Measurements from ENCODE around the gene AUH.

Gene AUH

GRCh38 chr9:91289244-91289643 is 72.5 kb downstream of the AUH start:
- no peaks in the 10 kb centered on the region for H3K9me3 ChIP-seq (ENCODE audit: control insufficient read depth in 5 of 5, low read length in 5 of 5)
- H3K4me1 ChIP-seq (ENCODE audit: control insufficient read depth in 5 of 5, insufficient read depth in 5 of 5, low read length in 5 of 5) = peaks cover 0 to 14% (median 3%) of the 10 kb centered on the region in 5 donors
- no peak overlapping the region for H3K4me3 ChIP-seq (ENCODE audit: low read depth in 1 of 5, low read length in 5 of 5)
- H3K9ac ChIP-seq (ENCODE audit: low read length in 5 of 5) = no peak overlapping the region
- peaks cover 6 to 18% (median 13%) of the 10 kb centered on the region in 5 donors for H3K36me3 ChIP-seq (ENCODE audit: control insufficient read depth in 5 of 5, insufficient read depth in 5 of 5, low read length in 5 of 5)
- H3K27ac ChIP-seq (ENCODE audit: low read depth, low read length) = no peak overlapping the region
- H3K27me3 ChIP-seq (ENCODE audit: control insufficient read depth in 5 of 5, insufficient read depth in 4 of 5, low read length in 5 of 5) = no peaks in the 10 kb centered on the region

GRCh38 chr9:91285729-91286353 is 75.9 kb downstream of the AUH start:
- peaks cover 0 to 2% (median 0%) of the 10 kb centered on the region in 5 donors for H3K36me3 ChIP-seq (ENCODE audit: control insufficient read depth in 5 of 5, insufficient read depth in 5 of 5, low read length in 5 of 5)
- no peak overlapping the region for H3K4me3 ChIP-seq (ENCODE audit: low read depth in 1 of 5, low read length in 5 of 5)
- no peak overlapping the region for H3K27ac ChIP-seq (ENCODE audit: low read depth, low read length)
- H3K4me1 ChIP-seq (ENCODE audit: control insufficient read depth in 5 of 5, insufficient read depth in 5 of 5, low read length in 5 of 5) = peaks cover 0 to 3% (median 0%) of the 10 kb centered on the region in 5 donors
- peak overlapping the region in 1 of 5 donors; percentile 42 for H3K9ac ChIP-seq (ENCODE audit: low read length in 5 of 5)
- no peaks in the 10 kb centered on the region for H3K9me3 ChIP-seq (ENCODE audit: control insufficient read depth in 5 of 5, low read length in 5 of 5)
- no peaks in the 10 kb centered on the region for H3K27me3 ChIP-seq (ENCODE audit: control insufficient read depth in 5 of 5, insufficient read depth in 4 of 5, low read length in 5 of 5)

GRCh38 chr9:91282292-91282691 is 79.4 kb downstream of the AUH start:
- Histone ChIP-seq H3K9me3 (ENCODE audit: control insufficient read depth in 5 of 5, low read length in 5 of 5) (no peaks in the 10 kb centered on the region), H3K27me3 (ENCODE audit: control insufficient read depth in 5 of 5, insufficient read depth in 4 of 5, low read length in 5 of 5) (no peaks in the 10 kb centered on the region), H3K4me1 (ENCODE audit: control insufficient read depth in 5 of 5, insufficient read depth in 5 of 5, low read length in 5 of 5) (peaks cover 0 to 3% (median 0%) of the 10 kb centered on the region in 5 donors), H3K27ac (ENCODE audit: low read depth, low read length) (no peak overlapping the region), H3K4me3 (ENCODE audit: low read depth in 1 of 5, low read length in 5 of 5) (no peak overlapping the region), H3K9ac (ENCODE audit: low read length in 5 of 5) (no peak overlapping the region), H3K36me3 (ENCODE audit: control insufficient read depth in 5 of 5, insufficient read depth in 5 of 5, low read length in 5 of 5) (peaks cover 0 to 3% (median 0%) of the 10 kb centered on the region in 5 donors)

- H3K9me3 ChIP-seq (ENCODE audit: control insufficient read depth in 5 of 5, low read length in 5 of 5) = no peaks in the 10 kb centered on the region
- no peak overlapping the region for H3K9ac ChIP-seq (ENCODE audit: low read length in 5 of 5)
- H3K27ac ChIP-seq (ENCODE audit: low read depth, low read length) = no peak overlapping the region
- H3K4me1 ChIP-seq (ENCODE audit: control insufficient read depth in 5 of 5, insufficient read depth in 5 of 5, low read length in 5 of 5) = no peaks in the 10 kb centered on the region
- H3K27me3 ChIP-seq (ENCODE audit: control insufficient read depth in 5 of 5, insufficient read depth in 4 of 5, low read length in 5 of 5) = no peaks in the 10 kb centered on the region
- no peak overlapping the region for H3K4me3 ChIP-seq (ENCODE audit: low read depth in 1 of 5, low read length in 5 of 5)
- peaks cover 0 to 3% (median 0%) of the 10 kb centered on the region in 5 donors for H3K36me3 ChIP-seq (ENCODE audit: control insufficient read depth in 5 of 5, insufficient read depth in 5 of 5, low read length in 5 of 5)
Observed at GRCh38 chr9:91279296-91280204, 82.2 kb downstream of the AUH start.

- Histone ChIP-seq H3K4me3 (ENCODE audit: low read depth in 1 of 5, low read length in 5 of 5) (no peak overlapping the region), H3K36me3 (ENCODE audit: control insufficient read depth in 5 of 5, insufficient read depth in 5 of 5, low read length in 5 of 5) (peaks cover 0 to 3% (median 0%) of the 10 kb centered on the region in 5 donors), H3K27ac (ENCODE audit: low read depth, low read length) (no peak overlapping the region)
Observed at GRCh38 chr9:91276513-91276912, 85.2 kb downstream of the AUH start.

GRCh38 chr9:91275655-91276054 is 86.1 kb downstream of the AUH start:
- H3K27me3 ChIP-seq (ENCODE audit: control insufficient read depth in 5 of 5, insufficient read depth in 4 of 5, low read length in 5 of 5) = no peaks in the 10 kb centered on the region
- H3K36me3 ChIP-seq (ENCODE audit: control insufficient read depth in 5 of 5, insufficient read depth in 5 of 5, low read length in 5 of 5) = peaks cover 0 to 3% (median 0%) of the 10 kb centered on the region in 5 donors
- no peak overlapping the region for H3K4me3 ChIP-seq (ENCODE audit: low read depth in 1 of 5, low read length in 5 of 5)
- H3K9me3 ChIP-seq (ENCODE audit: control insufficient read depth in 5 of 5, low read length in 5 of 5) = no peaks in the 10 kb centered on the region
- H3K27ac ChIP-seq (ENCODE audit: low read depth, low read length) = no peak overlapping the region
- no peak overlapping the region for H3K9ac ChIP-seq (ENCODE audit: low read length in 5 of 5)
- H3K4me1 ChIP-seq (ENCODE audit: control insufficient read depth in 5 of 5, insufficient read depth in 5 of 5, low read length in 5 of 5) = no peaks in the 10 kb centered on the region

More at GRCh38 chr9:91276513-91276912, 85.2 kb downstream of the AUH start:
- H3K9me3 ChIP-seq (ENCODE audit: control insufficient read depth in 5 of 5, low read length in 5 of 5) = no peaks in the 10 kb centered on the region
- no peaks in the 10 kb centered on the region for H3K27me3 ChIP-seq (ENCODE audit: control insufficient read depth in 5 of 5, insufficient read depth in 4 of 5, low read length in 5 of 5)
- no peaks in the 10 kb centered on the region for H3K4me1 ChIP-seq (ENCODE audit: control insufficient read depth in 5 of 5, insufficient read depth in 5 of 5, low read length in 5 of 5)
- no peak overlapping the region for H3K9ac ChIP-seq (ENCODE audit: low read length in 5 of 5)

- Histone ChIP-seq H3K27ac (ENCODE audit: low read depth, low read length) (no peak overlapping the region), H3K27me3 (ENCODE audit: control insufficient read depth in 5 of 5, insufficient read depth in 4 of 5, low read length in 5 of 5) (no peaks in the 10 kb centered on the region), H3K9ac (ENCODE audit: low read length in 5 of 5) (no peak overlapping the region), H3K4me3 (ENCODE audit: low read depth in 1 of 5, low read length in 5 of 5) (no peak overlapping the region), H3K9me3 (ENCODE audit: control insufficient read depth in 5 of 5, low read length in 5 of 5) (no peaks in the 10 kb centered on the region), H3K4me1 (ENCODE audit: control insufficient read depth in 5 of 5, insufficient read depth in 5 of 5, low read length in 5 of 5) (peaks cover 0 to 4% (median 0%) of the 10 kb centered on the region in 5 donors), H3K36me3 (ENCODE audit: control insufficient read depth in 5 of 5, insufficient read depth in 5 of 5, low read length in 5 of 5) (peaks cover 0 to 3% (median 0%) of the 10 kb centered on the region in 5 donors)
Observed at GRCh38 chr9:91274949-91275492, 86.7 kb downstream of the AUH start.

- Histone ChIP-seq H3K36me3 (ENCODE audit: control insufficient read depth in 5 of 5, insufficient read depth in 5 of 5, low read length in 5 of 5) (no peaks in the 10 kb centered on the region), H3K4me1 (ENCODE audit: control insufficient read depth in 5 of 5, insufficient read depth in 5 of 5, low read length in 5 of 5) (peaks cover 0 to 4% (median 0%) of the 10 kb centered on the region in 5 donors), H3K4me3 (ENCODE audit: low read depth in 1 of 5, low read length in 5 of 5) (no peak overlapping the region), H3K27me3 (ENCODE audit: control insufficient read depth in 5 of 5, insufficient read depth in 4 of 5, low read length in 5 of 5) (no peaks in the 10 kb centered on the region), H3K9ac (ENCODE audit: low read length in 5 of 5) (no peak overlapping the region), H3K9me3 (ENCODE audit: control insufficient read depth in 5 of 5, low read length in 5 of 5) (no peaks in the 10 kb centered on the region), H3K27ac (ENCODE audit: low read depth, low read length) (no peak overlapping the region)
Observed at GRCh38 chr9:91273853-91274552, 87.7 kb downstream of the AUH start.

GRCh38 chr9:91271156-91271555 is 90.6 kb downstream of the AUH start:
- peaks cover 0 to 4% (median 0%) of the 10 kb centered on the region in 5 donors for H3K4me1 ChIP-seq (ENCODE audit: control insufficient read depth in 5 of 5, insufficient read depth in 5 of 5, low read length in 5 of 5)
- no peak overlapping the region for H3K9ac ChIP-seq (ENCODE audit: low read length in 5 of 5)
- no peak overlapping the region for H3K27ac ChIP-seq (ENCODE audit: low read depth, low read length)
- no peaks in the 10 kb centered on the region for H3K27me3 ChIP-seq (ENCODE audit: control insufficient read depth in 5 of 5, insufficient read depth in 4 of 5, low read length in 5 of 5)
- no peaks in the 10 kb centered on the region for H3K36me3 ChIP-seq (ENCODE audit: control insufficient read depth in 5 of 5, insufficient read depth in 5 of 5, low read length in 5 of 5)
- no peaks in the 10 kb centered on the region for H3K9me3 ChIP-seq (ENCODE audit: control insufficient read depth in 5 of 5, low read length in 5 of 5)
- H3K4me3 ChIP-seq (ENCODE audit: low read depth in 1 of 5, low read length in 5 of 5) = no peak overlapping the region
